Spinal cord (tissue), 10 donors: Measurements from ENCODE around the gene PKP4. TPM values are rescaled to one million over a fixed set of nuclear protein-coding genes. Genes with fewer than 3 reads are reported as not detected.

ENCODE experiments used
- DNase-seq, 6 donors: peaks; one replicate each; pipeline versions ENCODE4 v3.0.0 to v3.0.0-alpha.2; 2013 to 2015; ENCODE audit warnings: low spot score in 6 of 6, low read depth in 4 of 6
- H3K27ac ChIP-seq: one replicate; pipeline ENCODE4 v1.5.1; 2013; ENCODE audit warnings: low read depth, low read length, control low read depth
- H3K27me3 ChIP-seq: one replicate; pipeline ENCODE4 v1.6.1; 2013; ENCODE audit warnings: low read length; ENCODE audit not compliant: control insufficient read depth, insufficient read depth
- H3K36me3 ChIP-seq: one replicate; pipeline ENCODE4 v1.6.1; 2013; ENCODE audit warnings: low read length; ENCODE audit not compliant: control insufficient read depth, insufficient read depth
- H3K4me1 ChIP-seq: one replicate; pipeline ENCODE4 v1.6.1; 2013; ENCODE audit warnings: low read length; ENCODE audit not compliant: control insufficient read depth, insufficient read depth
- H3K4me3 ChIP-seq: one replicate; pipeline ENCODE4 v1.5.1; 2013; ENCODE audit warnings: low read depth, low read length, control low read depth
- H3K9me3 ChIP-seq: one replicate; pipeline ENCODE4 v1.6.1; 2013; ENCODE audit warnings: low read length; ENCODE audit not compliant: control insufficient read depth, insufficient read depth
- WGBS: methylation state at CpG from one replicate; pipeline ENCODE4 v1.1.5; 2013; ENCODE audit warnings: missing lambda C conversion rate; ENCODE audit not compliant: insufficient coverage; 5-methylcytosine and 5-hydroxymethylcytosine counted together
- polyA plus RNA-seq, 2 donors: library from polyadenylated mRNA; unstranded; fragments of 120-200 nt; gene quantifications; one replicate each; pipeline ENCODE4 v1.2.1, GENCODE V29; 2013; ENCODE audit not compliant: insufficient read length in 2 of 2
- total RNA-seq, 2 donors: library from RNA; depleted of rRNA in 1 of 2; stranded (reverse); fragments of 120-200 nt in 1 of 2; fragments of >200 nt in 1 of 2; gene quantifications; one replicate each; pipeline versions ENCODE4 v1.2.3 to v1.2.4, GENCODE V29; 2013 to 2014
- donor health status: healthy.

Gene PKP4
- total and polyA plus RNA-seq, 4 donors, result 98.6 to 135 (median 123) TPM

GRCh38 chr2:158553257-158553656 is 96.5 kb downstream of the PKP4 start:
- no peak for DNase-seq
- Histone ChIP-seq H3K27ac (no peak overlapping the region), H3K27me3 (no peaks in the 10 kb centered on the region), H3K4me1 (no peaks in the 10 kb centered on the region), H3K4me3 (no peak overlapping the region), H3K9me3 (peaks cover 2% of the 10 kb centered on the region), H3K36me3 (no peaks in the 10 kb centered on the region)
- WGBS, result 90% methylated on average over 2 of the region's 3 CpGs

- no peaks in the 10 kb centered on the region for H3K27me3 ChIP-seq
- peaks cover 2% of the 10 kb centered on the region for H3K9me3 ChIP-seq
- H3K4me3 ChIP-seq, result no peak overlapping the region
- H3K27ac ChIP-seq, result no peak overlapping the region
- DNase-seq, result peak in 1 of 6 donors; percentile 39
- no CpG with 5 or more reads among the region's 1 CpG for whole genome bisulfite sequencing
- no peaks in the 10 kb centered on the region for H3K36me3 ChIP-seq
- no peaks in the 10 kb centered on the region for H3K4me1 ChIP-seq
Measured at GRCh38 chr2:158554996-158555395, 98.2 kb downstream of the PKP4 start.

GRCh38 chr2:158556124-158556523 is 99.4 kb downstream of the PKP4 start:
- no peak overlapping the region for H3K4me3 ChIP-seq
- H3K27ac ChIP-seq, result no peak overlapping the region
- peaks cover 2% of the 10 kb centered on the region for H3K9me3 ChIP-seq
- H3K27me3 ChIP-seq, result no peaks in the 10 kb centered on the region
- DNase-seq, result peak in 1 of 6 donors; percentile 43
- no peaks in the 10 kb centered on the region for H3K36me3 ChIP-seq
- no peaks in the 10 kb centered on the region for H3K4me1 ChIP-seq
- no CpG with 5 or more reads among the region's 3 CpGs for WGBS

GRCh38 chr2:158557752-158558151 is 101.0 kb downstream of the PKP4 start:
- H3K27ac ChIP-seq, result no peak overlapping the region
- no peaks in the 10 kb centered on the region for H3K9me3 ChIP-seq
- no peak for DNase-seq
- no peak overlapping the region for H3K4me3 ChIP-seq
- no peaks in the 10 kb centered on the region for H3K27me3 ChIP-seq
- no peaks in the 10 kb centered on the region for H3K4me1 ChIP-seq
- H3K36me3 ChIP-seq, result no peaks in the 10 kb centered on the region
- WGBS, result 89% methylated on average over 2 of the region's 2 CpGs

- WGBS, result 100% methylated on average over 3 of the region's 4 CpGs
- DNase-seq, result no peak
- Histone ChIP-seq H3K36me3 (no peaks in the 10 kb centered on the region), H3K27ac (no peak overlapping the region), H3K9me3 (no peaks in the 10 kb centered on the region), H3K4me3 (no peak overlapping the region), H3K4me1 (no peaks in the 10 kb centered on the region), H3K27me3 (no peaks in the 10 kb centered on the region)
Measured at GRCh38 chr2:158559252-158559651, 102.5 kb downstream of the PKP4 start.

- no peaks in the 10 kb centered on the region for H3K36me3 ChIP-seq
- H3K4me1 ChIP-seq, result no peaks in the 10 kb centered on the region
- DNase-seq, result no peak
- no peaks in the 10 kb centered on the region for H3K27me3 ChIP-seq
- no peak overlapping the region for H3K4me3 ChIP-seq
- no peak overlapping the region for H3K27ac ChIP-seq
- no peaks in the 10 kb centered on the region for H3K9me3 ChIP-seq
Measured at GRCh38 chr2:158560259-158560658, 103.5 kb downstream of the PKP4 start.

GRCh38 chr2:158561054-158561453 is 104.3 kb downstream of the PKP4 start:
- DNase-seq, result no peak
- Histone ChIP-seq H3K27ac (no peak overlapping the region), H3K4me3 (no peak overlapping the region), H3K27me3 (no peaks in the 10 kb centered on the region), H3K36me3 (no peaks in the 10 kb centered on the region), H3K9me3 (no peaks in the 10 kb centered on the region), H3K4me1 (no peaks in the 10 kb centered on the region)
- WGBS, result 100% methylated on average over 1 of the region's 3 CpGs

- Histone ChIP-seq H3K9me3 (no peaks in the 10 kb centered on the region), H3K27ac (no peak overlapping the region), H3K27me3 (no peaks in the 10 kb centered on the region), H3K4me3 (no peak overlapping the region), H3K4me1 (no peaks in the 10 kb centered on the region), H3K36me3 (no peaks in the 10 kb centered on the region)
- DNase-seq, result no peak
- WGBS, result 100% methylated on average over 2 of the region's 2 CpGs
Measured at GRCh38 chr2:158567208-158567607, 110.5 kb downstream of the PKP4 start.

GRCh38 chr2:158569284-158569683 is 112.5 kb downstream of the PKP4 start:
- no peak overlapping the region for H3K27ac ChIP-seq
- no peaks in the 10 kb centered on the region for H3K4me1 ChIP-seq
- no peaks in the 10 kb centered on the region for H3K9me3 ChIP-seq
- no peak overlapping the region for H3K4me3 ChIP-seq
- no peak for DNase-seq
- H3K36me3 ChIP-seq, result no peaks in the 10 kb centered on the region
- H3K27me3 ChIP-seq, result no peaks in the 10 kb centered on the region
- WGBS, result no CpG with 5 or more reads among the region's 2 CpGs

- no peaks in the 10 kb centered on the region for H3K4me1 ChIP-seq
- H3K27me3 ChIP-seq, result no peaks in the 10 kb centered on the region
- H3K36me3 ChIP-seq, result no peaks in the 10 kb centered on the region
- H3K4me3 ChIP-seq, result no peak overlapping the region
- 85% methylated on average over 2 of the region's 3 CpGs for WGBS
- no peak for DNase-seq
- no peak overlapping the region for H3K27ac ChIP-seq
- no peaks in the 10 kb centered on the region for H3K9me3 ChIP-seq
Measured at GRCh38 chr2:158570869-158571268, 114.1 kb downstream of the PKP4 start.
